CD1c-positive myeloid dendritic cell (primary cell): ENCODE measurements around the gene UQCRC1.
A peak's percentile ranks its signal among the peaks of the same experiment; 100 is the strongest.

ENCODE experiments used
- DNase-seq: peaks from one replicate; pipeline ENCODE4 v3.0.0-alpha.2; 2016; ENCODE audit errors: extremely low spot score

The UQCRC1 gene

GRCh38 chr3:48609088-48610005, at the start of gene UQCRC1:
UQCRC1 (minus strand) TSS chr3:48609646; CDS start chr3:48609620, 26 bp downstream.
- peak; percentile 97 for DNase-seq

DNA sequence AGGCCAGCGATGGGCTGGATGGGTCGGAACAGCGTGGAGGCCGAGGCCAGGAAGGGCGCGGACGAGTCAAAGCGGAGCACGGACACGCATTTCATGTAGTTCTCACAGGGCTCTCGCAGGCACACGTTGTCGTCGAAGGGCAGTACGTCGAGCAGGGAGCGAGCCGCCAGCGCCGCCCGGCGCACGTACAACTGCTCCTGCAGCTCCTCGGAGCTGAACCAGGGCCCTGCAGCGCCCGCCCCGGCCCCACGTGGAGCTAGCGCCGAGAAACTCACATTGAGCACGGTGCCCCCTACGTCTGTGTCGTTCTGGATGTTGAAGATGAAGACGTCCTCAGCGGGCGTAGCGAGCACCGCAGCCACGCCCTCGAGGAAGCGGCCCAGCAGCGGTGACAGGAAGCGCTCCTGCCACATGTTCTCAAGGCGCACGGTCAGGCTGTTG, 47.4 kb upstream of the UQCRC1 start:
- peak; percentile 35 for DNase-seq

DNA sequence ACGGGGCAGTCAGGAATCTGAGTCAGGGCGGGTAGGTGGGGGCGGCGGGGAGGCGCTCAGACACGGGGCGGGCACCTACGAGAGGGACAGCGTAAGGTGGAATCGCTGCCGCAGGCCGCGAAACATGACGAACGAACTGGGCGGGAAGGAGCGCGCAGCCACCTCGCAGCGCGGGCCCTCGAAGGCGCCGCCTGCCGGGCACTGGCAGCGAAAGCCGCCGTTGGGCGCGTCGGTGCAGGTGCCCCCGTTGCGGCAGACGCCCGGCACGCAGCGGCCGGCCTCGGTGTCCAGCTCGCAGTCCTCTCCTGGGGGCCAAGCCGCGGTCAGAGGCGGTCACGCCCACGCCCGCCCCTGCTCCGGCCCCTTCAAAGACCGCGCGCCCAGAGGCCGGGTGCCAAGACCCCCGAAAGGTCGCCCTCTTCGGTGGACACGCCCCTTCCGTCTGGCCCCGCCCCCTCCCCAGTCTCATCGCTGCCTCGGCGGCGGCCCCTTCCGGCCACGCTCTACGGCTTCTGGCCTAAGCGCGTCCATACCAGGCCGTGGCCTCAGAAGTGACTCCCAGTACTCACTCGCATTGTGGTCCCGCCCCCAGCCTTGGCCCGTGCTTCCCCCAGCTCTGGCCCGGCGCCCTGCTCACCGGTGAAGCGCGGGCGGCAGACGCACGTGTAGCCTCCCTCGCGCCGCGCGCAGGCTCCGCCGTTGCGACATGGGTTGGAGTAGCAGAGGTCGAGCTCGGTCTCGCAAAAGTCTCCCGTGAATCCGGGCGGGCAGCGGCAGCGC, 46.8 kb upstream of the UQCRC1 start:
- peak; percentile 92 for DNase-seq

GRCh38 chr3:48655606-48656005, 46.2 kb upstream of the UQCRC1 start:
- DNase-seq = no peak

GRCh38 chr3:48655063-48655462, 45.6 kb upstream of the UQCRC1 start:
- no peak for DNase-seq

- no peak for DNase-seq
These were observed 43.7 kb upstream of the UQCRC1 start for GRCh38 chr3:48652923-48653715.

DNA sequence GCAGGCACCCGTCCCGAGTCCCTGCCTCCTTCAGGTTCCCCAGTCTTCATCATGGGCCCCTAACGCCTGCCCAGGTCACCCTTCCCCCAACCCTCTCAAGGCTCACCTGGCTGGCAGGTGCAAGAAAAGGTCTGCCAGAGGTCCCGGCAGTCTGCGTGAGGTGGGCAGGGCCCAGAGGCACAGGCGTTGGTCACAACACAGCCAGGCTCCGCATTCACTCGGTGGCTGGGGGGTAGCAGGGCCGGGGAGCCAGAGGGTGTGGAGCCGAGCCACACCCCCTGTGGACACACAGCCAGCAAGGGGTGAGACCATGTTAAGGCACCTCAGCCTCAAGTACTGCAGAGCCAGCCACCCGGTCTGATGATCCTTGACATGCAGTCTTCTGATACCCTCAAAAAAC, 42.3 kb upstream of the UQCRC1 start:
- no peak for DNase-seq

DNA sequence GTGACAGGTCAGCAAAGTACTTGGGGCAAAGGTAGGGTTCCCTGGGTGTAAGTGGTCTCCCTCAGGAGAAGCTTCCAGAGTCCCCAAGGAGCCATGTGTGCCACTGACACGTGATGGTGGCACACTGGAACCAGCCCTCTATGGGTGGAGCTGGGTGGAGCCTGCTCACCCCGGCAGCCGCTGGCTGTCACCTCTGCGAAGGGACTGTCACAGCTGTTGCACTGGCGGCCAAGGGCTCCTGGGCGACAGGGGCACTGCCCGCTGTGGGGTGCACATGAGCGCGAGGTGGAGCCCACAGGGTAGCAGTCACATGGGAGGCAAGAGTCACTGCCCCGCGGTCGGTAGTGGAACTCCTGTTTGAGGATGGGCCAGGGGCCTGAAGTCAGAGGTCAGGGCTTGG, 41.3 kb upstream of the UQCRC1 start:
- DNase-seq = no peak

DNA sequence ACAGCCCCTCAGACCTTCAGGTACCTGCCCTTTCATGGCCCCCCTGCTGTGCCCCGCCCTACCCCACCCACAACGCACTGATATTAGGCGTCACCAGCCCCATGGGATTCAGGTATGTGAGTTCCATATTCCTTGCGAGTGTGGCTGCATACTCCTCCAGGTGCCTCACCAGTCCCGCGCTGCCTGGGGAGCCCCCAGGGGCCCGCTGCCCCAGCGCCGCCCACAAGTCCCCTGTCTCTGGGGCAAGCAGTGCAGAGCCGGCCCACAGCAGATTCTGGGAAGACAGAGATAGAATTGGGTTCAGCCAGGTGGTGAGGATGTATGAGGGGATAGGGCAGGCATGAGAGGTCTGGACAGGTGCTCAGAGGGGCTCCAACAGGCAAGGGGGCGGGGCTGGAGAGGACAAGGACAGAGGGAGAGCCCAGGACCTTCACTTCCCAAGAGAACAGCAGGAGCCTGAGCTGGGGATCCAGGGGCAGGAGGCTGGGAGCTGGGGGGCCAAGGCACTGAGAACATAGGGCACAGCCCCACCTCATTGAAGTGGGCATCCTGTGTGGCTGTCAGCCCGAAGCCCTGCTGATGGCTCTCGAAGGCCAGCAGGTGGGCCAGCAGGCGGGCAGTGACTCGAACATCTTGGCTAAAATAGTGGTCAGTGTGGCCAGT, 38.9 kb upstream of the UQCRC1 start:
- DNase-seq = no peak

DNA sequence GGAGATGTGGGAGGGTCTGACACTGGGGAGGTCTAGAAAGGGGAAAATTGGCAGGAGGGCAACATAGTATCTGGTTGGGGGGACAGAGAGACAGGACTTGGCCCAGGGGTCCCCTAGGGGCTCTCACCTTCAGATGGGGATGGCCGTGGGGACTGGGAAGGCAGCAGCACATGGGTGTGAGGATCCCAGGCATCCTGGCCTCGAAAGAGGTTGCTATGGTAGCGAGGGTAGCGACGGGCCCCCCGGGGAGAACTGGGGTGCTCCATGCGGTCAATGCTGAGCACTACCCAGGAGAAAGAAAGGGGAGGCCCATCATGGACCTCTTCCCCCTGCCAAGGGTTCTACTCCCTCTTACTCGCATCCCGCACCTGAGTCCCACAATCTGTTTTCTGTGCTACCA, 38.3 kb upstream of the UQCRC1 start:
- no peak for DNase-seq

DNA sequence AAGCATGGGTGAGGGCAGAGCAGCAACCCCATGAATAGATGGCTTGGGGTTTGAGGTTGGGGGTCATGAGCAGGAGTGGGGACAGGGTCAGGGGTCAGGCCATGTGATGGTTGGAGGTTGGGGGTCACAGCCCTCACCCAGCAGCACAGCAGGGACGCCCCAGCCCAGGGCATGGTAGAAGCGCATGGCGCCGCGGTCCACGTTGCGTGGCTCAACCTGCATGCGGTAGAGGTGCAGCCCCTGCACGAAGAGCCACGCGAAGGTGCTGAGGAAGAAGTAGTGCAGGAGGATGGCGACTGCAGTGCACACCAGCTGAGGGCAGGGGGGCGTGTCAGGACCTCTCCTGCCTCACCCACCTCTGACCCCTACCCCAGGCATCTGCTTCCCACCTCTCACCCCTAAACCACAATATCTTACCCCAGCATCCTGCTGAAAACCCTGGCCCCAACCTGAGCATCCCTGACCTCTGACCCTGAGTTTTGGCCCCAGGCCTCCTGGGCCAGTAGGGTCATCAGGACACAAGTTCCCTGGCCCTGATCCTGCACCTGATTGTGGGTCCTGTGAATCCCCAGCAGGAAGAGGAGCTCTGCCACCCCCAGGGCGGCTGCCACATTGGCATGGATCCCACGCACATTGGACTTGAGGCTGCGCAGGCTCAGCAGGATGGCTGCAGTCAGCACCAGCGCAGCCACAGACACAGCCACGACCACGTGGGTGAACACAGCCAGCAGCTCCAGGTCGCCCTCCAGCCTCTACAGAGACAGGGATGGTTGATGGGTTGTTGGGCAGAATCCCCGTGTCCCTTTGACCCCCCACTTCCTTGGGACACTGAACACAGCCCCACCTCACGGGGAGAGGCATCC, 35.7 kb upstream of the UQCRC1 start:
- no peak for DNase-seq

DNA sequence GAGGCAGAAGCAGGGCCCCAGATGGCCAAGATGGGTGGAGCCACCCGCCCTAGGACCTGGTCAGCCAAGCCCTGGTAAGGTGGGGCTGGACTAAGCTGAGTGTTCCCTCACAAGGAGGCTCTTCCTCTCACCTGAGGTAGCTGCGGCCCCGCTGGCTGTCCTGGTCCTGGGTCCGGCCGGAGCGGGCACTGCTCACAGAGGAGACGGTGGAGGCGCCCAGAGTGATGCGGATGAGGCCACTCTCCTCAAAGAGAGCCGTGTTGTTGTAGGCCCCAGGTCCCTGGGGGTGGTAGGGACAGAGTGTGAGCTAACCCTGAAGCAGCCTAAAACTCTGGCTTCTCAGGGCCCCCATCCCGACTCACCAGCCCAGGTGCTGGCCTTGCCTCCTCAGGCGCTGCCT, 33.2 kb upstream of the UQCRC1 start:
- DNase-seq = no peak

- no peak for DNase-seq
These were observed 31.9 kb upstream of the UQCRC1 start for GRCh38 chr3:48641396-48641795.

DNA sequence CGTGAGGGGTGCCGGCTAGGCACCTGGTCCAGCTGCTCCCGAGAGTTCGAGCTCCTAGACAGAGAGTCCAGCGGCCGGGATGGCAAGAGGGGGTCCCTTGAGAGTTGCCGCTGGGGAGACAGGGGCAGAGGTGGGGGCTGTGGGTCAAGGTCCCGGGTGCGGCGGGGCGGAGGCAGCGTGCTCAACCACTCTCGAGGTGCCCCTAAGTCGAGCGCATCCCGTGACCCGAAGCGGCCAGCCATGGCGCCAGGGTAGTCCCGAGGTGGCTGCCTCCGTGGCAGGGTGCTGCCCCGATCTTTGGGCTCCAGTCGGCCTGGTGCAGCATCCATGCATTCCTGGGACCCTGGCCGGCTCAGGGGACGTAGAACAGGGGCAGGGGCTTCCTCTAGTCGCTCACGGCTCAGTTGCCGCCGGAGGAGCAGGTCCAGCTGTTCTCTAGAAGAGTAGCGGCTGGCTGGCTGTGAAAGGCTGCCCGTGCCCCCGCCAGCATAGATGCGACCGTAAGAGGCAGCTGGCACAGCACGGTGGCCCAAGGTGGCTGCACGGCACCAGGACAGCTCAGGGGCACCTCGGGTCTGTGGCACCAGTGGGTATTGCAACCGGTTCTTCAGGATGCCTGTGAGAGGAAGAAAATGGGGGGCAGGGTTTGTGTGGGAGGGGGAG, 30.6 kb upstream of the UQCRC1 start:
- DNase-seq = no peak

GRCh38 chr3:48637305-48637704, 27.9 kb upstream of the UQCRC1 start:
- DNase-seq = no peak

DNA sequence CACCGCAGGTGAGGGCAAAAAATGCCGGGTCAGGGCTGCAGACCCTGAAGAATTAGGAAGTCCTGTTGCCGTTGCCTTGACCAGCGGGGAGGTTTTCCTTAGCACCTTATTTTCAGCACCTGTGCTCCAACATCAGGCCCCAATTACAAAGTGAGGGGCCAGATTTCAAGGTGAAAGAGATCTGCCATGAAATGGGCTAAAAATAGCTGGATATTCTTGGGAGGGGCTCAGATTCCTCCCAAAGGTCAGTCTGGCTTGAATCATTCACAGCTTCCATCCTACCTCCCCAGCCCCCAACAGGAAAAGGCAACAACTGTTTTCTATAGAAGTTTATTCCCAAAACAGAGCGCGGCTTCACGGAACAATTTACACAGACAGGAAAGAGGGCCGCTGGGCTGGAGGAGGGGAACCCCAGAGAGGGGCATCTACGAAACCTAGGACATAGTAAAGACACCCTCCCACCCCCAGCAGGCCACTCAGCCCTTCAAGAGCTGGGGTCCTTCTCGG, 26.8 kb upstream of the UQCRC1 start:
- DNase-seq = no peak

DNA sequence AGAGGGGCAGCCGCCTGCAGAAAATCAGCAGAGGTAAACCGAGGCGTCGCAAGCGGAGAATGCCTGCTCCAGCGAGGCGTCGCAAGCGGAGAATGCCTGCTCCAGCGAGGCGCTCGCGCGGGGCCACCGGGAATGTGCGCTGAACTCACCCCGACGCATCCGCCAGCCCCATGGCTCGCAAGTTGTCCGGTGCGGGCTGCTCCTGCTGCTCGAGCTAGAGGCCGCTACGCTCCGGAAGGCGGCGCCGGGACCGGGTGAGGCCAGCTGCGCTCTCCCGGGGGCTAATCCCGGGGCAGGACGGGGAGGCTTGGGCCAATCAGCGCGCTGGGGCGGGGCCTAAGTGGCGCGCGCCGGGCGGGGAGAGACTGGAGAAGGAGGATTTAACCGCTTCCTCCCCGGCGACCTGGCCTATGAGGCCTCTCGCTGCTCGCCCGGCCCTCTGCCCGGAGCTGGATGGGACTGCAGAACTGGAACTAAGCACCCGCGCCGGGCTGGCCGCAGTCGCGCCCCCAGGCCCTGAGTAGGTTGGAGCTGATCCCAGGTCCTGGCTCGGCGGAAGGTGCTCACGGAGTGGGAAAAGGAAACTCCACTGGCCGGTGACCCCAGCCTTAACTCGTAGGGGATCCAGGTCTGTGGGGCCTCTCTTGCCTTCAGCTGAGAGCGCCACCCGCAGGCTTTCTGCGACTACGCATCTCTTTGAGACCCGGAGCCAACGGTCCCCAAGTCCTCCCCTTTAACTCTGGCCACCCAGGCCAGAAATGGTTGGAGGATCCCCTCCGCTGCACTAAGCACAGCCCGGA, 26.0 kb upstream of the UQCRC1 start, which contains the start of gene SLC26A6:
SLC26A6 (minus strand) TSS at position 240 of the 800 bp plus-strand sequence; CDS start at position 172, 68 bp downstream.
- peak; percentile 98 for DNase-seq

GRCh38 chr3:48634661-48635221, 25.3 kb upstream of the UQCRC1 start:
- DNase-seq = peak; percentile 32
